Suprapubic skin (tissue), 4 donors: ENCODE measurements around the gene TMEM263. TPM values are rescaled to one million over a fixed set of nuclear protein-coding genes. Genes with fewer than 3 reads are reported as not detected.
A peak's percentile ranks its signal among the peaks of the same experiment; 100 is the strongest.

Experiments
- DNase-seq, 2 donors: peaks; one replicate each; pipeline ENCODE4 v3.0.0-alpha.2; 2019; ENCODE audit warnings: low spot score in 2 of 2
- H3K27ac ChIP-seq: fragments of 200-600 bp; sonication (generic); one replicate; pipeline ENCODE4 v1.5.1; 2019
- H3K27me3 ChIP-seq: fragments of 200-600 bp; sonication (generic); one replicate; pipeline ENCODE4 v1.5.1; 2019
- H3K36me3 ChIP-seq: fragments of 200-600 bp; sonication (generic); one replicate; pipeline ENCODE4 v1.5.1; 2019
- H3K4me1 ChIP-seq: fragments of 200-600 bp; sonication (generic); one replicate; pipeline ENCODE4 v1.5.1; 2019
- H3K4me3 ChIP-seq: fragments of 200-600 bp; sonication (generic); one replicate; pipeline ENCODE4 v1.5.1; 2019; ENCODE audit warnings: mild to moderate bottlenecking
- H3K9me3 ChIP-seq: fragments of 200-600 bp; sonication (generic); one replicate; pipeline ENCODE4 v1.5.1; 2019
- EP300 ChIP-seq: sonication (generic); formaldehyde crosslinking; IDR thresholded peaks from one replicate; pipeline ENCODE4 v1.6.1; 2017; ENCODE audit warnings: antibody characterized with exemption
- POLR2A ChIP-seq, 2 donors: fragments of 450-650 bp; IDR thresholded peaks; one replicate each; pipeline ENCODE4 v1.6.1; 2017; ENCODE audit warnings: antibody characterized with exemption in 2 of 2, mild to moderate bottlenecking in 2 of 2, moderate library complexity in 2 of 2
- POLR2AphosphoS5 ChIP-seq, 3 donors: sonication (generic); formaldehyde crosslinking; IDR thresholded peaks; one replicate each; pipeline ENCODE4 v1.6.1; 2017; ENCODE audit warnings: antibody characterized with exemption in 3 of 3
- WGBS: methylation state at CpG from one replicate; pipeline ENCODE4 v1.1.5; 2018; 5-methylcytosine and 5-hydroxymethylcytosine counted together
- total RNA-seq, 4 donors: library from RNA; depleted of rRNA; stranded (reverse); fragments of >200 nt; gene quantifications; one replicate each; pipeline ENCODE4 v1.1.0, GENCODE V29; 2016
- TF ChIP-seq, protein P1 (sequence below), 2 donors: fragments of 200-600 bp in 1 of 2; fragments of 450-650 bp in 1 of 2; sonication (generic) in 1 of 2; IDR thresholded peaks; one replicate each; pipeline ENCODE4 v1.5.1; 2016 to 2019; ENCODE audit warnings: antibody characterized with exemption in 2 of 2, mild to moderate bottlenecking in 1 of 2, moderate library complexity in 1 of 2

Gene TMEM263
- total RNA-seq, 4 donors from 2014 or later: 6.5 to 13.3 (median 11.9) TPM

DNA sequence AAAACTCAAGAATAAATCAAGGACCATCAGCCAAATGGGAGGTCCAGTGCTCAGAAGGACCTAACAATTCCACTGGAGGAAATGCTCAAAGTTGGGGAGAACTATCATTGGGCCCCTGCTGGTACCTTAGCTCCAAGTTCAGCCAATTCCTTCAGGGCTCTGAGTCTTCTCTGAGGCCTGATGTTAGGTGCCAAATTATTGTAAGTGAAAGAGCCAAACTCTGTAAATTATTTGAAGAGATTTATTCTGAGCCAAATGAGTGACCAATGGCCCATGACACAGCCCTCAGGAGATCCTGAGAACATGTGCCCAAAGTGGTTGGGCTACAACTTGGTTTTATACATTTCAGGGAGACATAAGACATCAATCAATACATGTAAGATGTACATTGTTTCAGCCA lies 8.2 kb upstream of the TMEM263 start:
- H3K4me1 ChIP-seq: no peaks in the 10 kb centered on the region
- TF ChIP-seq POLR2A (IDR thresholded peaks at IDR 0.05) (no peak), POLR2AphosphoS5 (IDR thresholded peaks at IDR 0.05) (no peak), EP300 (no peak)
- TF ChIP-seq, protein P1, sequence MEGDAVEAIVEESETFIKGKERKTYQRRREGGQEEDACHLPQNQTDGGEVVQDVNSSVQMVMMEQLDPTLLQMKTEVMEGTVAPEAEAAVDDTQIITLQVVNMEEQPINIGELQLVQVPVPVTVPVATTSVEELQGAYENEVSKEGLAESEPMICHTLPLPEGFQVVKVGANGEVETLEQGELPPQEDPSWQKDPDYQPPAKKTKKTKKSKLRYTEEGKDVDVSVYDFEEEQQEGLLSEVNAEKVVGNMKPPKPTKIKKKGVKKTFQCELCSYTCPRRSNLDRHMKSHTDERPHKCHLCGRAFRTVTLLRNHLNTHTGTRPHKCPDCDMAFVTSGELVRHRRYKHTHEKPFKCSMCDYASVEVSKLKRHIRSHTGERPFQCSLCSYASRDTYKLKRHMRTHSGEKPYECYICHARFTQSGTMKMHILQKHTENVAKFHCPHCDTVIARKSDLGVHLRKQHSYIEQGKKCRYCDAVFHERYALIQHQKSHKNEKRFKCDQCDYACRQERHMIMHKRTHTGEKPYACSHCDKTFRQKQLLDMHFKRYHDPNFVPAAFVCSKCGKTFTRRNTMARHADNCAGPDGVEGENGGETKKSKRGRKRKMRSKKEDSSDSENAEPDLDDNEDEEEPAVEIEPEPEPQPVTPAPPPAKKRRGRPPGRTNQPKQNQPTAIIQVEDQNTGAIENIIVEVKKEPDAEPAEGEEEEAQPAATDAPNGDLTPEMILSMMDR (IDR thresholded peaks at IDR 0.05): no peak
- no peak overlapping the region for H3K27ac ChIP-seq
- no peak overlapping the region for H3K4me3 ChIP-seq
- H3K36me3 ChIP-seq: no peaks in the 10 kb centered on the region
- H3K9me3 ChIP-seq: no peaks in the 10 kb centered on the region
- no peak for DNase-seq
- H3K27me3 ChIP-seq: no peaks in the 10 kb centered on the region

DNA sequence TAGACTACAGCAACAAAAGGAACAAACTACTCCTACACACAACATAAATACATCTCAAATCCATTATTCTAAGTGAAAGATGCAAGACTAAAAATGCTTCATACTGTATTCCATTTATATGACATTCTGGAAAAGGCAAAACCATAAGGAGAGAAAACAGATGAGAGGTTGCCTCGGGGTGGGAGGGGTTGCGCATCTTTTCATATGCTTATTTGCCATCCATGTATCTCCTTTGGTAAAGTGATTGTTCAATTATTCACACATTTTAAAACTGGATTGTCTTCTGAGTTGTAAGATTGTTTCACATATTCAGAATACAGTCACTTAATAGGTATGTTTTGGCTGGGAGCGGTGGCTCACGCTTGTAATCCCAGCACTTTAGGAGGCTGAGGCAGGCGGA lies 5.1 kb upstream of the TMEM263 start:
- Histone ChIP-seq H3K4me3 (no peak overlapping the region), H3K9me3 (no peaks in the 10 kb centered on the region), H3K36me3 (no peaks in the 10 kb centered on the region), H3K4me1 (peaks cover 13% of the 10 kb centered on the region), H3K27ac (no peak overlapping the region), H3K27me3 (no peaks in the 10 kb centered on the region)
- DNase-seq: no peak
- TF ChIP-seq EP300 (no peak), POLR2A (IDR thresholded peaks at IDR 0.05) (no peak), POLR2AphosphoS5 (IDR thresholded peaks at IDR 0.05) (no peak)
- TF ChIP-seq, protein P1 (IDR thresholded peaks at IDR 0.05): no peak
- WGBS: 92% methylated on average over 5 of the region's 5 CpGs

DNA sequence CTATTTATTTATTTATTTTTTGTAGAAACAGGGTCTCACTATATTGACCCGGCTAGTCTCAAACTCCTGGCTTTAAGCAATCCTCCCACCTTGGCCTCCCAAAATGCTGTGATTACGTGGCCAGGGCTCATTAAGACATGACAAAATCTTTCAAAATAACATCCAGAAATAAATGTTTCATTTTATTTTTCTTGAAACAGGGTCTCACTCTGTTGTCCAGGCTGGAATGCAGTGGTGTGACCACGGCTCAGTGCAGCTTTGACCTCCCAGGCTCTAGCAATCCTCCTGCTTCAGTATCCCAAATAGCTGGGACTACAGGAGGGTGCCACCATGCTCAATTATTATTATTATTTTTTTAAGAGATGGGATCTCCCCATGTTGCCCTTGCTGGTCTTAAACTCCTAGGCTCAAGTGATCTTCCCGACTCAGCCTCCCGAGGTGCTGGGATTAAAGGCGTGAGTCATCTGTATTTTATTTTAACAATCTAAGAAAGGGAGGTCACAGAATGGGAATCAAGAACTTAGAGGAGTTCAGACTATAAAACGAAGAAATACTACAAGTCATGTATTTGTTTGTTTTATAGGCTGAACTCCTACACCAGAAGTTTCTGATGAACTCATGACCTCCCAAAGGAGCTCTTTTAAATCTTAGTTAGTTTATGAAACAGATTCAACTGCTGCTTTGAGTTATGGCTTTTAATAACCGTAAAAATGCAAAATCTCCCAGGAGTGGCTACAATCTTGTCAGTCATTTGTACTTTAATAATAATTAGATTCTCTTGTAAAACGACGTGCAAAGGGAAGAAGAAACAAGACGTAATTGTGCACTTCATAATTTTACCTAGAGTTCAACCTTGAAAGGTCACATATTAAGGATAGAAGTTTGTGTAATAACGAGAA lies 2.1 kb upstream of the TMEM263 start:
- Histone ChIP-seq H3K4me3 (no peak overlapping the region), H3K27me3 (no peaks in the 10 kb centered on the region), H3K9me3 (no peaks in the 10 kb centered on the region), H3K36me3 (no peaks in the 10 kb centered on the region), H3K4me1 (peaks cover 33% of the 10 kb centered on the region), H3K27ac (no peak overlapping the region)
- no peak for DNase-seq
- 57% methylated on average over 12 of the region's 12 CpGs for WGBS
- TF ChIP-seq POLR2AphosphoS5 (IDR thresholded peaks at IDR 0.05) (no peak), EP300 (no peak), POLR2A (IDR thresholded peaks at IDR 0.05) (no peak)
- TF ChIP-seq, protein P1 (IDR thresholded peaks at IDR 0.05): no peak

DNA sequence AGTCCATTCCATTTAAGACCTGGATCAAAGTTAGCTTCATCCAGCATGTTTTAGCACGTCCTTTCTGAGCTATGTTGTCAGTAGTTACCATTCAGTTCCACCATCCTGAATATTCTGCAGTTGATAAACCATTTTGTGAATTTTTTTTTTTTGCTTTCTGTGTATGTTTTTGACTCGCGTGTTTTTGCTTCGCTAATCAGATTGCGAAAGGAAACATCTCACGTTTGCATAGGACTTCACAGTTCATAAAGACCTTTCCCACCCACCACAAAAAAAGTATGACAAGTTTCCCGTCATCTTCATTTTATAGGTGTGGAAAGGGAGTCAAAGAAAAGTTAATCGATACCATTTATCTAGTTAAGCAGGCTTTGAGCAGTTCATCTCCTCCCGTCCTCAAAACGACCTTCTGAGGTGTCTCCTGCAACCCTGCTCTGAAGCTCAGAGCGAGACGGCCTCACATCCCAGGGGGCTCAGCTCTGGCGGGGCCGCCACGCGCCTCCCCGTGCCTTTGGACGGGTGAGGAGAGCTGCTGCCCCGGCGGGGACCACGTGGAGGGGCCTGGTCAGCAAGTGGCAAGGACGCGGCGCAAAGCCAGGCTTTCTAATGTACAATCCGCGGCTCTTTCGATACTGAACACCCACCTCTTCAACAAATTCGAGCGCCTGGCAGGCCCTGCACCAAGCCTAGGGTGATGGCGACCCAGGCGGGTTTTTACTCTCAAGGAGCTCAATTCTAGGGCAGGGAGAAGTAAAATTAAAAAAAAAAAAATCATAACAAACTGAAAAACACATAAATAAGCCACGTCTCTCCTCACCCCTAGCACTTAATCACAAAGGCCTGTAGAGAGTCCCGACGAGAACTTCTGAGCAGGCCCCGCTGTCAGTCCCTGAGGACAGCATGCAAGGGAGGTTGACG lies 988 bp upstream of the TMEM263 start:
- no peaks in the 10 kb centered on the region for H3K9me3 ChIP-seq
- no peaks in the 10 kb centered on the region for H3K27me3 ChIP-seq
- WGBS: 36% methylated on average over 27 of the region's 36 CpGs
- peak in 1 of 2 donors; percentile 79 for DNase-seq
- peaks cover 39% of the 10 kb centered on the region for H3K4me1 ChIP-seq
- peak overlapping the region; percentile 98 for H3K4me3 ChIP-seq
- no peaks in the 10 kb centered on the region for H3K36me3 ChIP-seq
- H3K27ac ChIP-seq: peak overlapping the region; percentile 97
- TF ChIP-seq, protein P1 (IDR thresholded peaks at IDR 0.05): no peak
- no peak for TF ChIP-seq POLR2A (IDR thresholded peaks at IDR 0.05)

DNA sequence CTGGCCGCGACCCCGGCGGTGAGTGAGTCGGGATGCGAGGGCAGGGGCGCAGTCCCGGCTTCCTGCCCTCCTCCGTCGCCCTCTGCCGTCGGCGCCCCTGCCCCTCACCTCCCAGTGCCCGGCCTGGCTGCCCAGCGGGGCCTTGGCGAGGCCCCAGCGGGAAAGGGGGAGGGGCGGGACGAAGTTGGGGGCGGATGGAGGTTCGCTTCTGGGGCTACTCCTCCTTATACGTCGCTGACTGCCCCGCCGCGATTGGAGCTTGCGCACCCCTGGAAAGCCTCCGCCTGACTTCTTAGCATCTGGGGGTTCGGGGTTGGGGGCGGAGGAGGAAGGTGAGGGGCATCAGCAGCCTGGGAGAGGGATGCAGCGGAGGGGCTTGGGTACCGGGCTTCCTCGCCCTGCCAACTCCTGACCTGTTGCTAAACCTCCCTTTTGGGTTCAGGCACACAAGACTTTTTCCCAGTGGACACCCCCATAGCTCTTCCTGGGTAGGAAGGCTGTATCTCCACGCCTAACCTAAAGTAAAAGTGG lies 406 bp downstream of the TMEM263 start:
- peaks cover 39% of the 10 kb centered on the region for H3K4me1 ChIP-seq

More for the DNA sequence above, 406 bp downstream of the TMEM263 start:
- DNase-seq: peak; percentile 85 to 86
- no peaks in the 10 kb centered on the region for H3K27me3 ChIP-seq
- H3K36me3 ChIP-seq: no peaks in the 10 kb centered on the region
- WGBS: 0% methylated on average over 14 of the region's 34 CpGs
- TF ChIP-seq POLR2A (IDR thresholded peaks at IDR 0.05): no peak
- no peak for TF ChIP-seq EP300
- TF ChIP-seq, protein P1 (IDR thresholded peaks at IDR 0.05): no peak
- TF ChIP-seq POLR2AphosphoS5 (IDR thresholded peaks at IDR 0.05): no peak
- no peaks in the 10 kb centered on the region for H3K9me3 ChIP-seq
- H3K4me3 ChIP-seq: peak overlapping the region; percentile 98
- H3K27ac ChIP-seq: peak overlapping the region; percentile 97
